Measurements from ENCODE around the gene ADARB2. TPM values are rescaled to one million over a fixed set of nuclear protein-coding genes. Genes with fewer than 3 reads are reported as not detected.

The ADARB2 gene
- total and polyA plus RNA-seq, 11 donors, result 0.07 to 1.2 (median 0.28) TPM; not detected in 4

DNA sequence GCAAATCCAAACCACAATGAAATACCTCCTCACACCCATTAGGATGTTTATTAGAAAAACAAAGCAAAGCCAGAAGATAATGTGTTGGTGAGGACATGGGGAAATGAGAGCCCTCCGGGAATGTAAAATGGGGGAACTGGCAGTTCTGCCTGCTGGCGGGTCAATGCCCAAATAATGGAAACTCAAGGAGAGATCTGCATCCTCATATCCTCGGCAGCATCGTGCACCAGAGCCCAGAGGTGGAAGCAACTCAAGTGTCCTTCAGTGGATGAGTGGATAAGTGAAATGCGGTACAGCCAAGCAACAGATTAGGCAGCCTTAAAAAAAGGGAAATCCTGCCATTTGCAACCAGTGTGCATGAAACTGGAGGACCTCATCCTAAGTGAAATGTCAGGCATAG, 356.0 kb downstream of the ADARB2 start:
- H3K4me1 ChIP-seq, result no peaks in the 10 kb centered on the region
- H3K4me3 ChIP-seq, result no peak overlapping the region
- 63 to 66% (median 65%) methylated on average over 5 of the region's 5 CpGs for WGBS, 4 donors
- H3K27ac ChIP-seq, result no peak overlapping the region
- TF ChIP-seq, protein P1, sequence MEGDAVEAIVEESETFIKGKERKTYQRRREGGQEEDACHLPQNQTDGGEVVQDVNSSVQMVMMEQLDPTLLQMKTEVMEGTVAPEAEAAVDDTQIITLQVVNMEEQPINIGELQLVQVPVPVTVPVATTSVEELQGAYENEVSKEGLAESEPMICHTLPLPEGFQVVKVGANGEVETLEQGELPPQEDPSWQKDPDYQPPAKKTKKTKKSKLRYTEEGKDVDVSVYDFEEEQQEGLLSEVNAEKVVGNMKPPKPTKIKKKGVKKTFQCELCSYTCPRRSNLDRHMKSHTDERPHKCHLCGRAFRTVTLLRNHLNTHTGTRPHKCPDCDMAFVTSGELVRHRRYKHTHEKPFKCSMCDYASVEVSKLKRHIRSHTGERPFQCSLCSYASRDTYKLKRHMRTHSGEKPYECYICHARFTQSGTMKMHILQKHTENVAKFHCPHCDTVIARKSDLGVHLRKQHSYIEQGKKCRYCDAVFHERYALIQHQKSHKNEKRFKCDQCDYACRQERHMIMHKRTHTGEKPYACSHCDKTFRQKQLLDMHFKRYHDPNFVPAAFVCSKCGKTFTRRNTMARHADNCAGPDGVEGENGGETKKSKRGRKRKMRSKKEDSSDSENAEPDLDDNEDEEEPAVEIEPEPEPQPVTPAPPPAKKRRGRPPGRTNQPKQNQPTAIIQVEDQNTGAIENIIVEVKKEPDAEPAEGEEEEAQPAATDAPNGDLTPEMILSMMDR (IDR thresholded peaks at IDR 0.05), result no peak
- no peak for TF ChIP-seq POLR2A (IDR thresholded peaks at IDR 0.05)
- H3K9me3 ChIP-seq, result peaks cover 0 to 10% (median 2%) of the 10 kb centered on the region in 12 donors
- ATAC-seq, result no peak
- no peaks in the 10 kb centered on the region for H3K36me3 ChIP-seq
- intact Hi-C loops (cut with DNase I), result no loop called here
- H3K27me3 ChIP-seq, result peaks cover 3 to 63% (median 17%) of the 10 kb centered on the region in 9 donors
- DNase-seq, result no peak

DNA sequence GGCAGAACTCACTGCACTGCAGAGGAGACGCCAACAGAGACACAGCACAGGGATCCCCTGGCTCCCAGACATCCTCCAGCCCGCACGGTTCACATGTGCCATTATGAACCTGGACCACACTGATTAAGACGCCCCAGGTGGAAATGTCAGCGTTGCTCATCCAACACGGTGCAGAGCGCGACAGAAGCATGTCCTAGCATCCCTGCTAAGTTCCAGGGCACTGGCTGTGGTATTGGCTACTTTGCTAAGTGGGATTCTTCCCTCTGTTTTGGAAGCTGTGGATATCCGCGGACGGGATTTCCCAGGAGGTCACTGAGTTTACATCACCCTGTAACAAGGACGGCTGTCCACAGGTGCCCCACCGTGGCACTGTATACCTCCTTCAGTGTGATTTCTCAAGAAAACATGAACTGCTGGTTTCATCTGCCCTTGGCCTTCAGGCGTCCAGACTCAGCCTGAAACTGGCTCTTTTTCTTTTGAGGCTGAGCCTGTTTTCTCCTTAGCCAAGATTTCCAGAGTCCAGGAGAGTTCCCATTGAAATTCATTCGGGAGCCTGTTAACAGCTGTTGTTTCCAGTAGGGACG, 357.1 kb downstream of the ADARB2 start:
- TF ChIP-seq, protein P1 (IDR thresholded peaks at IDR 0.05), result no peak
- TF ChIP-seq POLR2A (IDR thresholded peaks at IDR 0.05), result no peak
- intact Hi-C loops (cut with DNase I), result no loop called here
- Histone ChIP-seq H3K4me3 (no peak overlapping the region), H3K27me3 (peaks cover 3 to 60% (median 17%) of the 10 kb centered on the region in 9 donors), H3K9me3 (no peaks in the 10 kb centered on the region), H3K4me1 (no peaks in the 10 kb centered on the region), H3K27ac (no peak overlapping the region), H3K36me3 (no peaks in the 10 kb centered on the region)
- ATAC-seq (no peak), DNase-seq (no peak)
- 43 to 56% (median 52%) methylated on average over 16 of the region's 16 CpGs for WGBS, 4 donors

DNA sequence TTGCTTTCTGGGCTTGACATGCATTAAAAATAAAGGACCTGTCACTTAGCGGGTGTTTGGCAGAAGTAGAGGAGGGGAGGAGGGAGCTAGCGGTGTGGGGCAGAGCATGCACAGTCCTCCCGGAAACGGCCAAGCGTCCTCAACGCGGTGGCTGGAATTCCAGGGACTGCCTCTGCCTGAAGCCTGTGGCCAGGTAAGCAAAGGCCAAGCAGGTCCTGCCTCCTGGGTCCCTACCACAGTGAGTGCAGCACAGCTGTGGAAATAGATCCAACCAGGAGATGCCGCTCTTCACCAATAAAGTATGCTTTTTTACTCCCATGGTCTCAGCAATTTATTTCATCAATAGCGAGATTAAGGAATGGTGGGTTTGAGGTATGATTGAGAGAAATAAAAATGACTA, 357.7 kb downstream of the ADARB2 start:
- Histone ChIP-seq H3K4me3 (no peak overlapping the region), H3K27me3 (peaks cover 3 to 60% (median 17%) of the 10 kb centered on the region in 9 donors), H3K27ac (no peak overlapping the region), H3K9me3 (no peaks in the 10 kb centered on the region), H3K36me3 (no peaks in the 10 kb centered on the region), H3K4me1 (no peaks in the 10 kb centered on the region)
- ATAC-seq (no peak), DNase-seq (no peak)
- TF ChIP-seq, protein P1 (IDR thresholded peaks at IDR 0.05), result no peak
- TF ChIP-seq POLR2A (IDR thresholded peaks at IDR 0.05), result no peak
- intact Hi-C loops (cut with DNase I), result no loop called here
- WGBS, 4 donors, result 38 to 43% (median 42%) methylated on average over 9 of the region's 9 CpGs

DNA sequence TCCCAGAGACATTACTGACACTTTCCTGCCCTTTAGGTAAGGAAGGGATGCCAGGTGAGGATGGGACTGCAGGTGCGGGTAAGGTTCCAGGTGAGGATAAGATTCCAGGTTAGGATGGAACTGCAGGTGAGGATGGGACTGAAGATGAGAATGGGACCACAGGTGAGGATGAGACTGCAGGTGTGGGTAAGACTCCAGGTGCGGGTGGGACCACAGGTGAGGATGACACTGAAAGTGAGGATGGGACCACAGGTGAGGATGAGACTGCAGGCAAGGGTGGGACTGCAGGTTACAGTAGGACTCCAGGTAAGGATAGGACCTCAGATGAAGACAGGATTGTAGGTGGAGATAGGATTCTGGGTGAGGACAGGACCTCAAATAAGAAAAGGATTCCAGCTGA, 358.9 kb downstream of the ADARB2 start:
- H3K27ac ChIP-seq, result no peak overlapping the region
- TF ChIP-seq POLR2A (IDR thresholded peaks at IDR 0.05), result no peak
- TF ChIP-seq, protein P1 (IDR thresholded peaks at IDR 0.05), result no peak
- H3K4me3 ChIP-seq, result no peak overlapping the region
- 91 to 94% (median 93%) methylated on average over 2 of the region's 2 CpGs for WGBS, 4 donors
- H3K4me1 ChIP-seq, result no peaks in the 10 kb centered on the region
- H3K9me3 ChIP-seq, result no peaks in the 10 kb centered on the region
- peaks cover 3 to 50% (median 17%) of the 10 kb centered on the region in 9 donors for H3K27me3 ChIP-seq
- intact Hi-C loops (cut with DNase I), result no loop called here
- no peak for ATAC-seq
- no peak for DNase-seq
- H3K36me3 ChIP-seq, result no peaks in the 10 kb centered on the region
